AG09319 (cell line): ENCODE measurements around the gene GLRX2.
"Not testable (repeated sequence)": the region's sequence is repeated elsewhere in the genome, so short reads cannot be mapped to it uniquely, and the experiment has no call there.

Source experiments
- DNase-seq: peaks from one replicate; pipeline ENCODE4 v3.0.0-alpha.2; 2010; ENCODE audit warnings: low read depth; ENCODE audit errors: extremely low read depth
- CTCF ChIP-seq: IDR thresholded peaks from 2 replicates; pipeline ENCODE4 v1.5.1; 2011; ENCODE audit warnings: low read depth, mild to moderate bottlenecking, inconsistent platforms, low read length, moderate library complexity

GLRX2 gene

GRCh38 chr1:193054169-193054675 is 51.0 kb downstream of the GLRX2 start:
- TF ChIP-seq CTCF, result no peak
- DNase-seq, result no peak

- not testable (repeated sequence) for DNase-seq
Observed at GRCh38 chr1:193048913-193049312, 56.3 kb downstream of the GLRX2 start.
